B cell (primary cell): ENCODE results near the gene GDPD4. TPM values are rescaled to one million over a fixed set of nuclear protein-coding genes. Genes with fewer than 3 reads are reported as not detected.

Experiments
- ATAC-seq: fragments of 200-7000 bp; cut with Tn5 transposase; one replicate; pipeline ENCODE4 v1.10.0; 2021; ENCODE audit warnings: low read depth, mild to moderate bottlenecking, moderate number of reproducible peaks, moderate library complexity
- CTCF ChIA-PET: fragments of 350-600 bp; sonication (Branson Sonifier 250); formaldehyde crosslinking; loops from one replicate; lab custom pipeline; 2021; ENCODE audit warnings: antibody characterized with exemption, inconsistent platforms; lab: Charles Lee
- POLR2A ChIA-PET: fragments of 350-600 bp; sonication (Branson Sonifier 250); formaldehyde crosslinking; loops from one replicate; lab custom pipeline; 2021; ENCODE audit warnings: antibody characterized with exemption; lab: Charles Lee
- DNase-seq: peaks from one replicate; pipeline ENCODE4 v3.0.0; 2013
- H2AFZ ChIP-seq: 2 replicates; pipeline ENCODE4 v1.6.1; 2012; ENCODE audit warnings: mild to moderate bottlenecking, low read depth, low read length; ENCODE audit not compliant: insufficient read depth, poor library complexity, severe bottlenecking
- H3K27ac ChIP-seq, 2 donors: 1 replicate in 1 of 2; 2 replicates in 1 of 2; pipeline ENCODE4 v1.5.1; 2012 to 2013; ENCODE audit warnings: low read length in 2 of 2, mild to moderate bottlenecking in 2 of 2, moderate library complexity in 1 of 2
- H3K27me3 ChIP-seq, 4 experiments: fragments of 200-600 bp in 1 of 4; sonication (generic) in 1 of 4; replicated peaks in 1 of 4; 1 replicate in 2 of 4; 2 replicates in 2 of 4; pipeline versions ENCODE4 v1.6.1 to v1.7.0; 2013 to 2016; ENCODE audit warnings: low read length in 3 of 4, mild to moderate bottlenecking in 2 of 4, mixed read lengths in 1 of 4, moderate library complexity in 1 of 4; ENCODE audit not compliant: insufficient read depth in 4 of 4, control insufficient read depth in 3 of 4; ENCODE audit errors: control extremely low read depth in 1 of 4
- H3K36me3 ChIP-seq, 2 experiments: replicated peaks in 1 of 2; 1 replicate in 1 of 2; 2 replicates in 1 of 2; pipeline versions ENCODE4 v1.6.1 to v1.7.1; 2013; ENCODE audit warnings: low read length in 1 of 2; ENCODE audit not compliant: insufficient read depth in 2 of 2, control insufficient read depth in 1 of 2; ENCODE audit errors: control extremely low read depth in 1 of 2, extremely low read depth in 1 of 2
- H3K4me1 ChIP-seq, 2 donors: fragments of 200-600 bp in 1 of 2; sonication (generic) in 1 of 2; 1 replicate in 1 of 2; 2 replicates in 1 of 2; pipeline versions ENCODE4 v1.5.1 to v1.6.1; 2013 to 2017; ENCODE audit warnings: low read length in 2 of 2; ENCODE audit not compliant: control insufficient read depth in 2 of 2, insufficient read depth in 2 of 2
- H3K4me2 ChIP-seq: replicated peaks from 2 replicates; pipeline ENCODE3; 2012; ENCODE audit warnings: mild to moderate bottlenecking, low read depth, low read length; ENCODE audit not compliant: poor library complexity, severe bottlenecking
- H3K4me3 ChIP-seq, 5 experiments: fragments of 200-600 bp in 1 of 5; sonication (generic) in 1 of 5; 1 replicate in 3 of 5; 2 replicates in 2 of 5; pipeline versions ENCODE4 v1.5.1 to v1.7.0; 2011 to 2016; ENCODE audit warnings: low read length in 4 of 5, mild to moderate bottlenecking in 4 of 5, low read depth in 2 of 5, control low read depth in 1 of 5, moderate library complexity in 1 of 5; ENCODE audit not compliant: insufficient read depth in 1 of 5; ENCODE audit errors: control extremely low read depth in 1 of 5, extremely low read depth in 1 of 5
- H3K79me2 ChIP-seq: fragments of 200-600 bp; sonication (generic); one replicate; pipeline ENCODE4 v1.6.0; 2016; ENCODE audit warnings: low read length; ENCODE audit not compliant: control insufficient read depth, insufficient read depth
- H3K9ac ChIP-seq: fragments of 200-600 bp; sonication (generic); 2 replicates; pipeline ENCODE4 v1.6.1; 2017; ENCODE audit warnings: mild to moderate bottlenecking, low read length, moderate library complexity
- H3K9me3 ChIP-seq, 3 donors: one replicate each; pipeline versions ENCODE4 v1.6.1 to v1.7.1; 2013; ENCODE audit warnings: low read length in 2 of 3; ENCODE audit not compliant: control insufficient read depth in 2 of 3, insufficient read depth in 1 of 3; ENCODE audit errors: control extremely low read depth in 1 of 3
- H4K20me1 ChIP-seq: 2 replicates; pipeline ENCODE4 v1.6.0; 2012; ENCODE audit warnings: mild to moderate bottlenecking, low read length; ENCODE audit not compliant: insufficient read depth, control insufficient read depth, poor library complexity, severe bottlenecking
- H3K27ac Mint-ChIP-seq: one replicate; pipeline ENCODE4 v1.8.0; 2021; ENCODE audit warnings: mixed read lengths
- H3K27me3 Mint-ChIP-seq: one replicate; pipeline ENCODE4 v1.8.0; 2021; ENCODE audit warnings: mixed read lengths
- H3K4me1 Mint-ChIP-seq: one replicate; pipeline ENCODE4 v1.8.0; 2021; ENCODE audit warnings: mixed read lengths
- H3K4me3 Mint-ChIP-seq: one replicate; pipeline ENCODE4 v1.8.0; 2021; ENCODE audit warnings: mixed read lengths
- H3K9me3 Mint-ChIP-seq: one replicate; pipeline ENCODE4 v1.8.0; 2022; ENCODE audit warnings: mixed read lengths; ENCODE audit not compliant: insufficient read depth
- EZH2 ChIP-seq: IDR thresholded peaks from 2 replicates; pipeline ENCODE4 v1.6.1; 2012; ENCODE audit warnings: borderline replicate concordance, low read depth, mild to moderate bottlenecking, moderate library complexity, low read length; ENCODE audit not compliant: insufficient read depth, poor library complexity, severe bottlenecking
- WGBS: methylation state at CpG from one replicate; pipeline ENCODE4 v1.1.5; 2013; ENCODE audit warnings: missing lambda C conversion rate; ENCODE audit not compliant: insufficient coverage; 5-methylcytosine and 5-hydroxymethylcytosine counted together
- intact Hi-C: fragments of 100-400 bp; cut with micrococcal nuclease; formaldehyde crosslinking; loops from one replicate; pipeline ENCODE4 v1.10.0; 2022
- polyA plus RNA-seq: library from polyadenylated mRNA; depleted of rRNA; stranded (reverse); fragments of >200 nt; gene quantifications from 2 replicates; pipeline ENCODE4 v1.2.3, GENCODE V29; 2012
- total RNA-seq, 2 donors: library from RNA; stranded (reverse); fragments of 120-200 nt in 1 of 2; gene quantifications; 1 replicate in 1 of 2; 2 replicates in 1 of 2; pipeline versions ENCODE4 v1.2.3 to v1.2.4, GENCODE V29; 2013 to 2022
- TF ChIP-seq, protein P1 (sequence below): fragments of 200-600 bp; IDR thresholded peaks from one replicate; pipeline ENCODE4 v1.8.0; 2022; ENCODE audit warnings: antibody characterized with exemption, mild to moderate bottlenecking

Gene GDPD4
- total and polyA plus RNA-seq, 2 donors (not counting 1 experiment from before 2014, with no cell fraction given): not detected

DNA sequence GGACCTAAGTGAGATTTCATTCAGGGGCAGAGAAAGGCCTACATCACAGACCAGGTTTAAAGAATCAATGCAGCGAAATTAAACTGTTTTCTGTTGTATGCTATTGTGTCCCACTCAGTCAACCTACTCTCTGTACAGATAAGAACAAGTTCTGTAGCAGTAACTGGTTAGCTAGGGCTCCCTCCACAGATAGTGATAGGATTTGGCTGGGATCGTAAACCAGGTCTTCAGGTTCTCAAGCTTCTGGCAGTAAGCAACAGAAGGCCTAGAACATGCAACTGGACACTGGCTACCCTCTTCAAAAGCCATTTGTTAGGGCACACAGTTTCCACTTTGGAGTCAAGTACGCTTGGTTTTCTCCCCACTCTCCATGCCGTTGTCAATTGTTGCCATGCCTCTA lies 69.2 kb downstream of the GDPD4 start:
- Histone ChIP-seq H3K79me2 (no peaks in the 10 kb centered on the region), H3K27me3 (no peaks in the 10 kb centered on the region), H3K4me3 (no peak overlapping the region), H3K4me1 (no peaks in the 10 kb centered on the region), H3K36me3 (no peaks in the 10 kb centered on the region), H3K4me2 (no peak overlapping the region), H3K9ac (no peak overlapping the region), H3K9me3 (no peaks in the 10 kb centered on the region), H4K20me1 (no peaks in the 10 kb centered on the region), H2AFZ (no peak overlapping the region), H3K27ac (no peak overlapping the region)
- intact Hi-C loops: no loop called here
- WGBS: 100% methylated on average over 3 of the region's 4 CpGs
- H3K4me1 Mint-ChIP-seq: no peaks in the 10 kb centered on the region
- POLR2A ChIA-PET: no interaction called here
- H3K27ac Mint-ChIP-seq: no peak overlapping the region
- H3K27me3 Mint-ChIP-seq: peaks cover 10% of the 10 kb centered on the region
- TF ChIP-seq, protein P1, sequence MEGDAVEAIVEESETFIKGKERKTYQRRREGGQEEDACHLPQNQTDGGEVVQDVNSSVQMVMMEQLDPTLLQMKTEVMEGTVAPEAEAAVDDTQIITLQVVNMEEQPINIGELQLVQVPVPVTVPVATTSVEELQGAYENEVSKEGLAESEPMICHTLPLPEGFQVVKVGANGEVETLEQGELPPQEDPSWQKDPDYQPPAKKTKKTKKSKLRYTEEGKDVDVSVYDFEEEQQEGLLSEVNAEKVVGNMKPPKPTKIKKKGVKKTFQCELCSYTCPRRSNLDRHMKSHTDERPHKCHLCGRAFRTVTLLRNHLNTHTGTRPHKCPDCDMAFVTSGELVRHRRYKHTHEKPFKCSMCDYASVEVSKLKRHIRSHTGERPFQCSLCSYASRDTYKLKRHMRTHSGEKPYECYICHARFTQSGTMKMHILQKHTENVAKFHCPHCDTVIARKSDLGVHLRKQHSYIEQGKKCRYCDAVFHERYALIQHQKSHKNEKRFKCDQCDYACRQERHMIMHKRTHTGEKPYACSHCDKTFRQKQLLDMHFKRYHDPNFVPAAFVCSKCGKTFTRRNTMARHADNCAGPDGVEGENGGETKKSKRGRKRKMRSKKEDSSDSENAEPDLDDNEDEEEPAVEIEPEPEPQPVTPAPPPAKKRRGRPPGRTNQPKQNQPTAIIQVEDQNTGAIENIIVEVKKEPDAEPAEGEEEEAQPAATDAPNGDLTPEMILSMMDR: no peak
- TF ChIP-seq EZH2: no peak
- no peak for ATAC-seq
- no peaks in the 10 kb centered on the region for H3K9me3 Mint-ChIP-seq
- no peak overlapping the region for H3K4me3 Mint-ChIP-seq
- no peak for DNase-seq
- CTCF ChIA-PET: no interaction called here

DNA sequence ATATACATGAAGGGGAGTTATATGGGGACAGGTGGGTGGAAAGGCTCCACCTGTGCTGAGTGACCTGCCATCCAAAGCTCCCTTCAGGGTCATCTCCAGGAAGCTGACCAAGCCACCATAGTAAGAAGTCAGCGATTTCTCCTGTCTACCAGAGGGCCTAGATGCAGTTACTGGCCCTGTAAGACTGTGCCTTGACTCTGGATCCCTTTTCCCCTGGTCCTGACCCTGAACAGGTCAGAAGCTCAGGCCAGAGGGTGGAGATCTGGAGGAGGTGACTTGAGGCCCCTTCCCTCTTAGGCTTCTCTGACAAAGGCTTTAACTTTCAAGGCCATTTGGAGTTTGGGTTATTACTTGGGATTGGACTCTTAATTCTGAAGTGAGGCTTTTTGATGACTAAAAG lies 69.7 kb downstream of the GDPD4 start:
- CTCF ChIA-PET: no interaction called here
- Mint-ChIP-seq H3K27ac (no peak overlapping the region), H3K9me3 (no peaks in the 10 kb centered on the region), H3K4me3 (no peak overlapping the region), H3K4me1 (no peaks in the 10 kb centered on the region), H3K27me3 (peaks cover 15% of the 10 kb centered on the region)
- H3K4me3 ChIP-seq: no peak overlapping the region
- H3K4me2 ChIP-seq: no peak overlapping the region
- H2AFZ ChIP-seq: no peak overlapping the region
- no peak for TF ChIP-seq EZH2
- TF ChIP-seq, protein P1: no peak
- POLR2A ChIA-PET: no interaction called here
- no peaks in the 10 kb centered on the region for H3K9me3 ChIP-seq
- H3K9ac ChIP-seq: no peak overlapping the region
- no peak overlapping the region for H3K27ac ChIP-seq
- H4K20me1 ChIP-seq: no peaks in the 10 kb centered on the region
- H3K4me1 ChIP-seq: no peaks in the 10 kb centered on the region
- intact Hi-C loops: no loop called here
- peaks cover 0 to 3% (median 0%) of the 10 kb centered on the region in 4 experiments for H3K27me3 ChIP-seq
- H3K79me2 ChIP-seq: no peaks in the 10 kb centered on the region
- ATAC-seq: no peak
- no peaks in the 10 kb centered on the region for H3K36me3 ChIP-seq
- 83% methylated on average over 1 of the region's 1 CpG for whole genome bisulfite sequencing
- DNase-seq: no peak
